OCI-LY3 (cell line): Measurements from ENCODE around the gene SYTL3.

Experiments
- H2AFZ ChIP-seq: fragments of 200-600, 300-600 bp; shearing (Covaris generic); 2 replicates; pipeline ENCODE4 v1.6.0; 2014; ENCODE audit warnings: antibody characterized with exemption, low read depth, low read length
- H3K27ac ChIP-seq: fragments of 200-600, 300-600 bp; sonication (generic); 2 replicates; pipeline ENCODE4 v1.5.1; 2014; ENCODE audit warnings: mild to moderate bottlenecking, low read length, moderate library complexity, mixed read lengths
- H3K27me3 ChIP-seq: fragments of 200-600, 300-600 bp; sonication (generic); 2 replicates; pipeline ENCODE4 v1.6.1; 2014; ENCODE audit warnings: low read depth, low read length, mixed read lengths
- H3K36me3 ChIP-seq: fragments of 200-600, 300-600 bp; sonication (generic); replicated peaks from 2 replicates; pipeline ENCODE3; 2014; ENCODE audit warnings: low read depth, low read length, mixed read lengths
- H3K4me1 ChIP-seq: fragments of 300-600, 200-600 bp; sonication (generic); 2 replicates; pipeline ENCODE4 v1.6.1; 2014; ENCODE audit warnings: low read length, mixed read lengths
- H3K4me2 ChIP-seq: fragments of 200-600, 300-600 bp; sonication (generic); 2 replicates; pipeline ENCODE4 v1.6.1; 2014; ENCODE audit warnings: low read length, mixed read lengths
- H3K4me3 ChIP-seq: fragments of 300-600, 200-600 bp; sonication (generic); 2 replicates; pipeline ENCODE4 v1.5.1; 2014; ENCODE audit warnings: antibody characterized with exemption, mild to moderate bottlenecking, low read length, moderate library complexity
- H3K79me2 ChIP-seq: fragments of 300-600, 200-600 bp; shearing (Covaris generic); 2 replicates; pipeline ENCODE4 v1.6.1; 2014; ENCODE audit warnings: mild to moderate bottlenecking, low read length, mixed read lengths
- H3K9ac ChIP-seq: fragments of 300-600, 200-600 bp; shearing (Covaris generic); 2 replicates; pipeline ENCODE4 v1.6.0; 2014; ENCODE audit warnings: mild to moderate bottlenecking, low read length, moderate library complexity
- H3K9me3 ChIP-seq: fragments of 200-600, 300-600 bp; shearing (Covaris generic); 2 replicates; pipeline ENCODE4 v1.6.1; 2014; ENCODE audit warnings: low read length, mixed read lengths; ENCODE audit not compliant: insufficient read depth
- H4K20me1 ChIP-seq: fragments of 200-600, 300-600 bp; sonication (generic); 2 replicates; pipeline ENCODE4 v1.6.1; 2016; ENCODE audit warnings: low read length, mixed read lengths; ENCODE audit not compliant: insufficient read depth
- CTCF ChIP-seq: fragments of 200-600, 300-600 bp; sonication (generic); IDR thresholded peaks from 2 replicates; pipeline ENCODE4 v1.5.1; 2014; ENCODE audit warnings: antibody characterized with exemption, low read length, low read depth
- EZH2phosphoT487 ChIP-seq: fragments of 200-600 bp; shearing (Covaris generic); IDR thresholded peaks from 2 replicates; pipeline ENCODE4 v1.6.1; 2018; ENCODE audit warnings: antibody characterized with exemption, mixed run types, low read depth

The SYTL3 gene, protein sequence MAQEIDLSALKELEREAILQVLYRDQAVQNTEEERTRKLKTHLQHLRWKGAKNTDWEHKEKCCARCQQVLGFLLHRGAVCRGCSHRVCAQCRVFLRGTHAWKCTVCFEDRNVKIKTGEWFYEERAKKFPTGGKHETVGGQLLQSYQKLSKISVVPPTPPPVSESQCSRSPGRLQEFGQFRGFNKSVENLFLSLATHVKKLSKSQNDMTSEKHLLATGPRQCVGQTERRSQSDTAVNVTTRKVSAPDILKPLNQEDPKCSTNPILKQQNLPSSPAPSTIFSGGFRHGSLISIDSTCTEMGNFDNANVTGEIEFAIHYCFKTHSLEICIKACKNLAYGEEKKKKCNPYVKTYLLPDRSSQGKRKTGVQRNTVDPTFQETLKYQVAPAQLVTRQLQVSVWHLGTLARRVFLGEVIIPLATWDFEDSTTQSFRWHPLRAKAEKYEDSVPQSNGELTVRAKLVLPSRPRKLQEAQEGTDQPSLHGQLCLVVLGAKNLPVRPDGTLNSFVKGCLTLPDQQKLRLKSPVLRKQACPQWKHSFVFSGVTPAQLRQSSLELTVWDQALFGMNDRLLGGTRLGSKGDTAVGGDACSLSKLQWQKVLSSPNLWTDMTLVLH

GRCh38 chr6:158649289-158650143 is at the start of gene SYTL3:
Gene SYTL3 (plus strand): TSS chr6:158650054. CDS start chr6:158663269, 13,215 bp downstream.
- H3K36me3 ChIP-seq = no peaks in the 10 kb centered on the region
- TF ChIP-seq CTCF (no peak), EZH2phosphoT487 (no peak)
- H3K9ac ChIP-seq = peak within 1 kb of the TSS; percentile 64
- H2AFZ ChIP-seq = peak within 1 kb of the TSS; percentile 34; the same call in 1 of the 2 replicates
- peak within 1 kb of the TSS; percentile 87 for H3K4me2 ChIP-seq
- no peaks in the 10 kb centered on the region for H4K20me1 ChIP-seq
- peak within 1 kb of the TSS; percentile 98 for H3K27ac ChIP-seq
- peak within 1 kb of the TSS; percentile 70 for H3K4me3 ChIP-seq
- peaks cover 36% of the 10 kb centered on the region for H3K4me1 ChIP-seq
- no peaks in the 10 kb centered on the region for H3K79me2 ChIP-seq
- no peaks in the 10 kb centered on the region for H3K9me3 ChIP-seq
- no peaks in the 10 kb centered on the region for H3K27me3 ChIP-seq

DNA sequence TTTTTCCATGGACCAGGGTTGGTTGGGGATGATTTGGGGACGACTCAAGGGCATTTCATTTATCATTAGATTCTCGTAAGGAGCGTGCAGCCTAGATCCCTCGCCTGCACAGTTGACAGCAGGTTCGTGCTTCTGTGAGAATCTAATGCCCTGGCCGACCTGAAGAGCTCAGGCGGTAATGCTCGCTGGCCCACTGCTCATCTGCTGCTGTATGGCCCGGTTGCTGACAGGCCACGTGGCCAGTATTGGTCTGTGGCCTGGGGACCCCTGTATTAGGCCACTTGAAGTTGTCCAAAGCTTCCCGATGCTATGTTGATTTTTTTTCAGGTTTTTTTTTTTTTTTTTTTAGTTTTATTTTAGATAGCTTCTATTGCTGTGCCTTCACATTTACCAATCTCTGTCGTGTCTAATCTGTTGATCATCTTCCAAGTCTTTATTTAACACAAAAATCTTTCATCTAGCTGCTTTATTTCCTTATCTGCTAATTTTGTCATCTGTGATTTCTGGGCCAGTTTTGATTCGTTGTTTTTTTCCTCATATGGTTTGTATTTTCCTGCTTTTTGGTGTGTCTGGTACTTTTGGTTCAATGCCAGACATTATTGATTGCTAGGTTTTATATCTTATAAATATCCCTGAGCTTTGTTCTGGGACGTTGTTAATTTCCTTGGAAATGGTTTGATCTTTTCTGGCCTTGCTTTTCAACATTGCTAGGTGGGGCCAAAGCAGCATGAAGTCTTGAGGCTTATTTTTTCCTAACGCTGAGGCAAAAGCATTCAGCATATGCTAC is 46.4 kb upstream of the SYTL3 start:
- Histone ChIP-seq H3K4me3 (no peak overlapping the region), H3K9me3 (no peaks in the 10 kb centered on the region), H3K27me3 (no peaks in the 10 kb centered on the region), H2AFZ (no peak overlapping the region), H3K9ac (no peak overlapping the region), H4K20me1 (no peaks in the 10 kb centered on the region), H3K79me2 (no peaks in the 10 kb centered on the region), H3K4me2 (no peak overlapping the region), H3K27ac (no peak overlapping the region), H3K4me1 (no peaks in the 10 kb centered on the region), H3K36me3 (peaks cover 5% of the 10 kb centered on the region)
- TF ChIP-seq EZH2phosphoT487 (no peak), CTCF (no peak)

DNA sequence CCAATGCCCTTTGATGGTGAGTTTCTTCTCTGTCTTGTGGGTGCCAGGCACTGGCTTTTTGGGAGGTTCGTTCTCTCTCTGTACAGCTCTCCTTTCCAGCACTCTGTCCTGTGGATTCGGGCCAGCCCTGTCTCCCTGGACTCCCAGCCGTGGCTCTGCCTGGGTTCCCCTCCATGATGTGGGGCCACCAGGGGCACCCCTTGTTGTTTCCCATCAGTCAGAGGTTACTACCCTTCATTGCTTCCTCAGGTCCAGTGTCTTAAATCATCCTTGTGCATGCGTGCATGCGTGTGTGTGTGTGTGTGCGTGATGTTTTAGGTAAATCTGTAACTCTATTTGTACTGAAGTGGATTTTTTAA is 45.8 kb upstream of the SYTL3 start:
- H3K79me2 ChIP-seq = no peaks in the 10 kb centered on the region
- no peak overlapping the region for H3K27ac ChIP-seq
- H3K4me2 ChIP-seq = no peak overlapping the region
- H3K9ac ChIP-seq = no peak overlapping the region
- peaks cover 5% of the 10 kb centered on the region for H3K36me3 ChIP-seq
- no peaks in the 10 kb centered on the region for H3K4me1 ChIP-seq
- no peaks in the 10 kb centered on the region for H3K9me3 ChIP-seq
- H3K27me3 ChIP-seq = no peaks in the 10 kb centered on the region
- no peak overlapping the region for H3K4me3 ChIP-seq
- H2AFZ ChIP-seq = no peak overlapping the region
- TF ChIP-seq EZH2phosphoT487 (no peak), CTCF (no peak)
- H4K20me1 ChIP-seq = no peaks in the 10 kb centered on the region
